ENCODE results near the gene SERF2. TPM values are rescaled to one million over a fixed set of nuclear protein-coding genes. Genes with fewer than 3 reads are reported as not detected.

The SERF2 gene
- total RNA-seq, 1 donor from 2014 or later = 340 TPM

- no peak for FAIRE-seq
- no peak for DNase-seq (ENCODE audit: low read depth)
- peaks cover 22% of the 10 kb centered on the region for H3K36me3 ChIP-seq (ENCODE audit: control insufficient read depth, insufficient read depth, low read length)
- H3K4me3 ChIP-seq (ENCODE audit: low read depth, low read length) = no peak overlapping the region
- TF ChIP-seq CTCF (IDR thresholded peaks at IDR 0.05; ENCODE audit: insufficient read depth, low read length, severe bottlenecking) = no peak
- no peaks in the 10 kb centered on the region for H3K27me3 ChIP-seq (ENCODE audit: control insufficient read depth, insufficient read depth, low read length)
Observed at GRCh38 chr15:43774062-43774461, 18.1 kb upstream of the SERF2 start.

GRCh38 chr15:43775411-43775965, 16.6 kb upstream of the SERF2 start:
- peak overlapping the region; percentile 92 for H3K4me3 ChIP-seq (ENCODE audit: low read depth, low read length)
- H3K36me3 ChIP-seq (ENCODE audit: control insufficient read depth, insufficient read depth, low read length) = peaks cover 14% of the 10 kb centered on the region
- DNase-seq (ENCODE audit: low read depth) = peak; percentile 85
- TF ChIP-seq CTCF (IDR thresholded peaks at IDR 0.05; ENCODE audit: insufficient read depth, low read length, severe bottlenecking) = peak; percentile 82
- H3K27me3 ChIP-seq (ENCODE audit: control insufficient read depth, insufficient read depth, low read length) = no peaks in the 10 kb centered on the region
- FAIRE-seq = peak; percentile 77

- no peak for FAIRE-seq
- Histone ChIP-seq H3K27me3 (ENCODE audit: control insufficient read depth, insufficient read depth, low read length) (no peaks in the 10 kb centered on the region), H3K4me3 (ENCODE audit: low read depth, low read length) (peak overlapping the region; percentile 92), H3K36me3 (ENCODE audit: control insufficient read depth, insufficient read depth, low read length) (peaks cover 12% of the 10 kb centered on the region)
- peak; percentile 27 for DNase-seq (ENCODE audit: low read depth)
- no peak for TF ChIP-seq CTCF (IDR thresholded peaks at IDR 0.05; ENCODE audit: insufficient read depth, low read length, severe bottlenecking)
Observed at GRCh38 chr15:43776101-43776717, 15.9 kb upstream of the SERF2 start.

GRCh38 chr15:43776718-43777266, 15.3 kb upstream of the SERF2 start, which contains the start of gene ELL3:
Gene ELL3, minus strand, starts transcription at chr15:43776966. Its CDS starts 65 bp downstream, at chr15:43776901.
- peak; percentile 73 for DNase-seq (ENCODE audit: low read depth)
- no peak for FAIRE-seq

GRCh38 chr15:43777267-43777914, 14.7 kb upstream of the SERF2 start:
- H3K4me3 ChIP-seq (ENCODE audit: low read depth, low read length) = peak overlapping the region; percentile 92
- DNase-seq (ENCODE audit: low read depth) = peak; percentile 56
- peaks cover 12% of the 10 kb centered on the region for H3K36me3 ChIP-seq (ENCODE audit: control insufficient read depth, insufficient read depth, low read length)
- FAIRE-seq = no peak
- peak; percentile 94 for TF ChIP-seq CTCF (IDR thresholded peaks at IDR 0.05; ENCODE audit: insufficient read depth, low read length, severe bottlenecking)
- no peaks in the 10 kb centered on the region for H3K27me3 ChIP-seq (ENCODE audit: control insufficient read depth, insufficient read depth, low read length)

More at GRCh38 chr15:43776718-43777266, 15.3 kb upstream of the SERF2 start, which contains the start of gene ELL3:
- Histone ChIP-seq H3K4me3 (ENCODE audit: low read depth, low read length) (peak within 1 kb of the TSS; percentile 92), H3K36me3 (ENCODE audit: control insufficient read depth, insufficient read depth, low read length) (peaks cover 12% of the 10 kb centered on the region), H3K27me3 (ENCODE audit: control insufficient read depth, insufficient read depth, low read length) (no peaks in the 10 kb centered on the region)
- TF ChIP-seq CTCF (IDR thresholded peaks at IDR 0.05; ENCODE audit: insufficient read depth, low read length, severe bottlenecking) = no peak

Measured in bronchial epithelial cell (primary cell).